Prostate gland (tissue), 2 donors: ENCODE results near the gene PDIA5. TPM values are rescaled to one million over a fixed set of nuclear protein-coding genes. Genes with fewer than 3 reads are reported as not detected.

Experiments used
- DNase-seq: peaks from one replicate; pipeline ENCODE4 v3.0.0-alpha.2; 2019; ENCODE audit warnings: low spot score
- H3K27ac ChIP-seq, 2 donors: fragments of 200-600 bp; sonication (generic); 2 replicates each; pipeline ENCODE4 v1.5.1; 2017 to 2019
- H3K27me3 ChIP-seq: fragments of 200-600 bp; sonication (generic); replicated peaks from 2 replicates; pipeline ENCODE4 v1.5.1; 2019; ENCODE audit not compliant: insufficient read depth
- H3K36me3 ChIP-seq, 2 donors: fragments of 200-600 bp; sonication (generic); 1 replicate in 1 of 2; 2 replicates in 1 of 2; pipeline versions ENCODE4 v1.5.1 to v1.8.1; 2017 to 2019
- H3K4me1 ChIP-seq: fragments of 200-600 bp; sonication (generic); replicated peaks from 2 replicates; pipeline ENCODE4 v1.5.1; 2019
- H3K4me3 ChIP-seq, 2 donors: fragments of 200-600 bp; sonication (generic); 2 replicates each; pipeline ENCODE4 v1.5.1; 2017 to 2019
- H3K9me3 ChIP-seq: fragments of 200-600 bp; sonication (generic); 2 replicates; pipeline ENCODE4 v1.5.1; 2017
- CTCF ChIP-seq, 4 experiments: fragments of 200-600 bp in 2 of 4; fragments of 450-650 bp in 2 of 4; sonication (generic) in 2 of 4; IDR thresholded peaks; 1 replicate in 3 of 4; 2 replicates in 1 of 4; pipeline ENCODE4 v1.5.1; 2016 to 2019; ENCODE audit warnings: antibody characterized with exemption in 4 of 4, mild to moderate bottlenecking in 2 of 4, moderate library complexity in 2 of 4
- POLR2A ChIP-seq: fragments of 450-650 bp; IDR thresholded peaks from one replicate; pipeline ENCODE4 v1.6.1; 2016; ENCODE audit warnings: antibody characterized with exemption, mild to moderate bottlenecking
- POLR2AphosphoS5 ChIP-seq: sonication (generic); formaldehyde crosslinking; IDR thresholded peaks from one replicate; pipeline ENCODE4 v1.6.1; 2017; ENCODE audit warnings: antibody characterized with exemption
- WGBS: methylation state at CpG from one replicate; pipeline ENCODE4 v1.1.5; 2018; 5-methylcytosine and 5-hydroxymethylcytosine counted together
- intact Hi-C: fragments of 100-400 bp; cut with DNase I; formaldehyde crosslinking; loops from one replicate; pipeline ENCODE4 v1.14.2; 2022
- total RNA-seq, 2 donors: library from RNA; depleted of rRNA; stranded (reverse); fragments of >200 nt; gene quantifications; one replicate each; pipeline ENCODE4 v1.1.0, GENCODE V29; 2016

PDIA5 gene
- total RNA-seq, 2 donors from 2014 or later = 67.9 to 75.9 TPM

- Histone ChIP-seq H3K27me3 (no peaks in the 10 kb centered on the region), H3K4me3 (no peak overlapping the region), H3K36me3 (no peaks in the 10 kb centered on the region), H3K9me3 (no peaks in the 10 kb centered on the region), H3K27ac (no peak overlapping the region), H3K4me1 (peaks cover 20% of the 10 kb centered on the region)
- TF ChIP-seq CTCF (IDR thresholded peaks at IDR 0.05) (no peak), POLR2AphosphoS5 (no peak), POLR2A (no peak)
- intact Hi-C loops = no loop called here
- no peak for DNase-seq
- WGBS = 89% methylated on average over 5 of the region's 5 CpGs
Observed at GRCh38 chr3:123085932-123086627, 19.3 kb downstream of the PDIA5 start.

GRCh38 chr3:123088387-123088786 lies 21.6 kb downstream of the PDIA5 start:
- no peak overlapping the region for H3K27ac ChIP-seq
- peaks cover 10% of the 10 kb centered on the region for H3K4me1 ChIP-seq
- TF ChIP-seq POLR2AphosphoS5 (no peak), CTCF (IDR thresholded peaks at IDR 0.05) (no peak), POLR2A (no peak)
- no peaks in the 10 kb centered on the region for H3K36me3 ChIP-seq
- H3K4me3 ChIP-seq = no peak overlapping the region
- no peak for DNase-seq
- H3K9me3 ChIP-seq = no peaks in the 10 kb centered on the region
- 88% methylated on average over 2 of the region's 2 CpGs for WGBS
- H3K27me3 ChIP-seq = no peaks in the 10 kb centered on the region
- intact Hi-C loops = no loop called here

GRCh38 chr3:123089611-123090331 lies 22.9 kb downstream of the PDIA5 start:
- peak; percentile 43 for DNase-seq
- Histone ChIP-seq H3K27ac (peak overlapping the region in 1 of 2 donors; percentile 2), H3K36me3 (no peaks in the 10 kb centered on the region), H3K4me3 (no peak overlapping the region), H3K27me3 (no peaks in the 10 kb centered on the region), H3K9me3 (no peaks in the 10 kb centered on the region), H3K4me1 (no peaks in the 10 kb centered on the region)
- 22% methylated on average over 12 of the region's 12 CpGs for WGBS
- no peak for TF ChIP-seq POLR2AphosphoS5
- no peak for TF ChIP-seq CTCF (IDR thresholded peaks at IDR 0.05)
- no peak for TF ChIP-seq POLR2A
- intact Hi-C loops = no loop called here

- H3K4me3 ChIP-seq = no peak overlapping the region
- H3K27me3 ChIP-seq = no peaks in the 10 kb centered on the region
- DNase-seq = no peak
- no peak overlapping the region for H3K27ac ChIP-seq
- no peaks in the 10 kb centered on the region for H3K9me3 ChIP-seq
- no peaks in the 10 kb centered on the region for H3K36me3 ChIP-seq
- intact Hi-C loops = no loop called here
- TF ChIP-seq CTCF (IDR thresholded peaks at IDR 0.05) (no peak), POLR2A (no peak), POLR2AphosphoS5 (no peak)
- H3K4me1 ChIP-seq = no peaks in the 10 kb centered on the region
- 87% methylated on average over 12 of the region's 12 CpGs for WGBS
Observed at GRCh38 chr3:123090728-123091531, 24.1 kb downstream of the PDIA5 start.
